Peyer's patch (tissue), 4 donors: ENCODE data around the gene PAAF1. TPM values are rescaled to one million over a fixed set of nuclear protein-coding genes. Genes with fewer than 3 reads are reported as not detected.

Experiments
- DNase-seq, 3 donors: peaks; one replicate each; pipeline ENCODE4 v3.0.0-alpha.2; 2017 to 2019
- H3K27ac ChIP-seq, 4 donors: fragments of 200-600 bp; sonication (generic); one replicate each; pipeline ENCODE4 v1.5.1; 2016 to 2019
- H3K27me3 ChIP-seq, 2 donors: fragments of 200-600 bp; sonication (generic); one replicate each; pipeline ENCODE4 v1.5.1; 2019
- H3K36me3 ChIP-seq, 3 donors: fragments of 200-600 bp; sonication (generic); one replicate each; pipeline ENCODE4 v1.5.1; 2016 to 2019
- H3K4me1 ChIP-seq, 4 donors: fragments of 200-600 bp; sonication (generic); one replicate each; pipeline ENCODE4 v1.5.1; 2016 to 2019
- H3K4me3 ChIP-seq, 4 donors: fragments of 200-600 bp; sonication (generic); 1 replicate in 3 of 4; 2 replicates in 1 of 4; pipeline ENCODE4 v1.5.1; 2016 to 2019; ENCODE audit warnings: mild to moderate bottlenecking in 1 of 4
- H3K9me3 ChIP-seq, 4 donors: fragments of 200-600 bp; sonication (generic); one replicate each; pipeline ENCODE4 v1.5.1; 2016 to 2019; ENCODE audit warnings: mild to moderate bottlenecking in 1 of 4
- POLR2A ChIP-seq, 2 donors: fragments of 450-650 bp; IDR thresholded peaks; one replicate each; pipeline ENCODE4 v1.5.1; 2017; ENCODE audit warnings: antibody characterized with exemption in 2 of 2, mild to moderate bottlenecking in 2 of 2, moderate library complexity in 2 of 2
- total RNA-seq, 4 donors: library from RNA; depleted of rRNA; stranded (reverse); fragments of >200 nt; gene quantifications; one replicate each; pipeline ENCODE4 v1.1.0, GENCODE V29; 2016
- TF ChIP-seq, protein P1 (sequence below), 6 experiments: fragments of 450-650 bp in 4 of 6; fragments of 200-600 bp in 2 of 6; sonication (generic) in 1 of 6; IDR thresholded peaks; one replicate each; pipeline ENCODE4 v1.5.1; 2017 to 2019; ENCODE audit warnings: antibody characterized with exemption in 6 of 6, mild to moderate bottlenecking in 3 of 6, moderate library complexity in 1 of 6

The PAAF1 gene
- total RNA-seq, 4 donors from 2014 or later: 16.6 to 18.2 (median 16.6) TPM

DNA sequence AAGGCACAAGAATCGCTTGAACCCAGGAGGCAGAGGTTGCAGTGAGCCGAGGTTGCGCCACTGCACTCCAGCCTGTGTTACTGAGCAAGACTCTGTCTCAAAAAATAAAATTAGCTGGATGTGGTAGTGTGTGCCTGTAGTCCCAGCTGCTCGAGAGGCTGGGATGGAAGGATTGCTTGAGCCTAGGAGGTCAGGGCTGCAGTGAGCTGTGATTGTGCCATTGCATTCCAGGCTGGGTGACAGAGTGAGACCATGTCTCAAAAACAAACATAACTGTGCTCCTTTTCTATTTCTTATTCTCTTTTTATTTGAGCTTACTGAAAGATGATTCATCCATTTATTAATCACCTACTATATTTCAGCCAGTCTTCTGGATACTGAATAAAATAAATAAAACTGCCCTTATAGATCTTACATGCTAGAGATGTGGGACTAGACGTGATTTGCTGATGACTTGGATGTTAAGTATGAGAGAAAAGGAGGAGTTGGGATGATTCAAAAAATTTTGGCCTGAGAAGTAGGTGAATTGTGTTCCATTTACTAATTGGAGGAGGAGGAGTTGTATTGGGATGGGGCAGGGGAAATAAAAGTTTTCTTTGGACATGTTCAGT, 18.0 kb downstream of the PAAF1 start:
- Histone ChIP-seq H3K36me3 (peaks cover 0 to 17% (median 0%) of the 10 kb centered on the region in 3 donors), H3K4me1 (no peaks in the 10 kb centered on the region), H3K4me3 (no peak overlapping the region), H3K27ac (no peak overlapping the region), H3K27me3 (no peaks in the 10 kb centered on the region), H3K9me3 (no peaks in the 10 kb centered on the region)
- TF ChIP-seq, protein P1, sequence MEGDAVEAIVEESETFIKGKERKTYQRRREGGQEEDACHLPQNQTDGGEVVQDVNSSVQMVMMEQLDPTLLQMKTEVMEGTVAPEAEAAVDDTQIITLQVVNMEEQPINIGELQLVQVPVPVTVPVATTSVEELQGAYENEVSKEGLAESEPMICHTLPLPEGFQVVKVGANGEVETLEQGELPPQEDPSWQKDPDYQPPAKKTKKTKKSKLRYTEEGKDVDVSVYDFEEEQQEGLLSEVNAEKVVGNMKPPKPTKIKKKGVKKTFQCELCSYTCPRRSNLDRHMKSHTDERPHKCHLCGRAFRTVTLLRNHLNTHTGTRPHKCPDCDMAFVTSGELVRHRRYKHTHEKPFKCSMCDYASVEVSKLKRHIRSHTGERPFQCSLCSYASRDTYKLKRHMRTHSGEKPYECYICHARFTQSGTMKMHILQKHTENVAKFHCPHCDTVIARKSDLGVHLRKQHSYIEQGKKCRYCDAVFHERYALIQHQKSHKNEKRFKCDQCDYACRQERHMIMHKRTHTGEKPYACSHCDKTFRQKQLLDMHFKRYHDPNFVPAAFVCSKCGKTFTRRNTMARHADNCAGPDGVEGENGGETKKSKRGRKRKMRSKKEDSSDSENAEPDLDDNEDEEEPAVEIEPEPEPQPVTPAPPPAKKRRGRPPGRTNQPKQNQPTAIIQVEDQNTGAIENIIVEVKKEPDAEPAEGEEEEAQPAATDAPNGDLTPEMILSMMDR (IDR thresholded peaks at IDR 0.05): no peak
- no peak for TF ChIP-seq POLR2A (IDR thresholded peaks at IDR 0.05)
- DNase-seq: no peak

GRCh38 chr11:73902303-73902702, 25.5 kb downstream of the PAAF1 start:
- no peaks in the 10 kb centered on the region for H3K9me3 ChIP-seq
- no peaks in the 10 kb centered on the region for H3K4me1 ChIP-seq
- H3K27ac ChIP-seq: no peak overlapping the region
- no peak for DNase-seq
- no peak overlapping the region for H3K4me3 ChIP-seq
- TF ChIP-seq, protein P1 (IDR thresholded peaks at IDR 0.05): no peak
- no peak for TF ChIP-seq POLR2A (IDR thresholded peaks at IDR 0.05)
- H3K27me3 ChIP-seq: no peaks in the 10 kb centered on the region
- peaks cover 0 to 35% (median 0%) of the 10 kb centered on the region in 3 donors for H3K36me3 ChIP-seq

GRCh38 chr11:73907191-73907590, 30.4 kb downstream of the PAAF1 start:
- Histone ChIP-seq H3K27ac (no peak overlapping the region), H3K4me3 (no peak overlapping the region), H3K9me3 (no peaks in the 10 kb centered on the region), H3K27me3 (no peaks in the 10 kb centered on the region), H3K4me1 (no peaks in the 10 kb centered on the region), H3K36me3 (peaks cover 0 to 32% (median 0%) of the 10 kb centered on the region in 3 donors)
- TF ChIP-seq, protein P1 (IDR thresholded peaks at IDR 0.05): no peak
- TF ChIP-seq POLR2A (IDR thresholded peaks at IDR 0.05): no peak
- peak in 1 of 3 donors; percentile 48 for DNase-seq

GRCh38 chr11:73912026-73912425, 35.2 kb downstream of the PAAF1 start:
- Histone ChIP-seq H3K4me1 (peaks cover 0 to 9% (median 0%) of the 10 kb centered on the region in 4 donors), H3K27me3 (no peaks in the 10 kb centered on the region), H3K36me3 (peaks cover 0 to 35% (median 0%) of the 10 kb centered on the region in 3 donors), H3K27ac (peak overlapping the region in 2 of 4 donors; percentile 36 to 72), H3K4me3 (no peak overlapping the region), H3K9me3 (no peaks in the 10 kb centered on the region)
- no peak for DNase-seq
- TF ChIP-seq, protein P1 (IDR thresholded peaks at IDR 0.05): no peak
- TF ChIP-seq POLR2A (IDR thresholded peaks at IDR 0.05): no peak

GRCh38 chr11:73913472-73913871, 36.7 kb downstream of the PAAF1 start:
- no peak for DNase-seq
- Histone ChIP-seq H3K4me1 (peaks cover 0 to 9% (median 0%) of the 10 kb centered on the region in 4 donors), H3K9me3 (no peaks in the 10 kb centered on the region), H3K27me3 (no peaks in the 10 kb centered on the region), H3K4me3 (no peak overlapping the region), H3K36me3 (peaks cover 0 to 46% (median 0%) of the 10 kb centered on the region in 3 donors), H3K27ac (no peak overlapping the region)
- no peak for TF ChIP-seq POLR2A (IDR thresholded peaks at IDR 0.05)
- TF ChIP-seq, protein P1 (IDR thresholded peaks at IDR 0.05): no peak
